Middle frontal gyrus (tissue), 1 donor: Measurements from ENCODE around the gene HLA-DOA.
A peak's percentile ranks its signal among the peaks of the same experiment; 100 is the strongest.

Source experiments
- DNase-seq: peaks from one replicate; pipeline ENCODE4 v3.0.0-alpha.2; 2015; ENCODE audit warnings: low spot score; ENCODE audit errors: extremely low spot score

HLA-DOA gene

GRCh38 chr6:33008944-33009861, at the start of gene HLA-DOA:
Gene HLA-DOA (minus strand): TSS chr6:33009591.
- no peak for DNase-seq

- peak; percentile 5 for DNase-seq
These were observed 48.1 kb upstream of the HLA-DOA start for GRCh38 chr6:33057222-33058150.

- no peak for DNase-seq
These were observed 43.8 kb upstream of the HLA-DOA start for GRCh38 chr6:33053230-33053629.

- DNase-seq, result no peak
These were observed 43.2 kb upstream of the HLA-DOA start for GRCh38 chr6:33052627-33053026.

GRCh38 chr6:33050014-33050810, 40.8 kb upstream of the HLA-DOA start:
- DNase-seq, result no peak

GRCh38 chr6:33049323-33050013, 40.1 kb upstream of the HLA-DOA start:
- no peak for DNase-seq

GRCh38 chr6:33040157-33040556, 30.8 kb upstream of the HLA-DOA start:
- no peak for DNase-seq

- no peak for DNase-seq
These were observed 27.1 kb upstream of the HLA-DOA start for GRCh38 chr6:33036535-33036934.

GRCh38 chr6:33034554-33034953, 25.2 kb upstream of the HLA-DOA start:
- no peak for DNase-seq

- no peak for DNase-seq
These were observed 20.9 kb upstream of the HLA-DOA start for GRCh38 chr6:33030245-33030644.

GRCh38 chr6:33029328-33030184, 20.2 kb upstream of the HLA-DOA start:
- DNase-seq, result no peak

GRCh38 chr6:33028220-33028849, 18.9 kb upstream of the HLA-DOA start:
- no peak for DNase-seq

GRCh38 chr6:33024521-33024920, 15.1 kb upstream of the HLA-DOA start:
- no peak for DNase-seq

- DNase-seq, result no peak
These were observed 14.1 kb upstream of the HLA-DOA start for GRCh38 chr6:33023536-33023935.

- no peak for DNase-seq
These were observed 12.5 kb upstream of the HLA-DOA start for GRCh38 chr6:33021917-33022316.

GRCh38 chr6:33019372-33019771, 10.0 kb upstream of the HLA-DOA start:
- no peak for DNase-seq

- DNase-seq, result peak; percentile 18
These were observed 9.5 kb upstream of the HLA-DOA start for GRCh38 chr6:33018904-33019303.

GRCh38 chr6:33018418-33018817, 9.0 kb upstream of the HLA-DOA start:
- DNase-seq, result no peak

GRCh38 chr6:33017694-33018353, 8.4 kb upstream of the HLA-DOA start:
- no peak for DNase-seq
